A549 (cell line): ENCODE measurements around the gene OR10AD1.
"Not testable (repeated sequence)": the region's sequence is repeated elsewhere in the genome, so short reads cannot be mapped to it uniquely, and the experiment has no call there.

ENCODE experiments used
- BHLHE40 ChIP-seq: IDR thresholded peaks from 2 replicates; pipeline ENCODE4 v1.6.1; 2012; ENCODE audit warnings: low read depth, low read length, inconsistent platforms
- CHD2 ChIP-seq: fragments of 150-350 bp; IDR thresholded peaks from 2 replicates; pipeline ENCODE4 v1.6.1; 2014; ENCODE audit warnings: low read length; ENCODE audit not compliant: partially characterized antibody
- CTCF ChIP-seq: fragments of >200 bp; sonication (Bioruptor Twin); formaldehyde crosslinking; IDR thresholded peaks from 3 replicates; pipeline ENCODE4 v1.5.1; 2016
- EP300 ChIP-seq, 2 experiments: fragments of >200 bp; sonication (Bioruptor Twin); formaldehyde crosslinking; IDR thresholded peaks; 2 replicates in 1 of 2; 3 replicates in 1 of 2; pipeline ENCODE4 v1.6.1; 2016 to 2017
- JUN ChIP-seq, 2 experiments: fragments of >200 bp; sonication (Bioruptor Twin); formaldehyde crosslinking; IDR thresholded peaks; 2 replicates in 1 of 2; 3 replicates in 1 of 2; pipeline ENCODE4 v1.6.1; 2016 to 2017
- KDM5A ChIP-seq: fragments of 200-600 bp; sonication (generic); IDR thresholded peaks from 2 replicates; pipeline ENCODE4 v1.6.1; 2016; ENCODE audit warnings: antibody characterized with exemption, mild to moderate bottlenecking
- NR3C1 ChIP-seq: fragments of >200 bp; sonication (Bioruptor Twin); formaldehyde crosslinking; IDR thresholded peaks from 3 replicates; pipeline ENCODE4 v1.6.1; 2017
- POLR2A ChIP-seq: IDR thresholded peaks from 2 replicates; pipeline ENCODE4 v1.6.1; 2012; ENCODE audit warnings: mild to moderate bottlenecking, low read length
- RAD21 ChIP-seq, 2 experiments: fragments of >200 bp in 1 of 2; sonication (Bioruptor Twin) in 1 of 2; formaldehyde crosslinking in 1 of 2; IDR thresholded peaks in 1 of 2; conservative IDR thresholded peaks in 1 of 2; 2 replicates in 1 of 2; 3 replicates in 1 of 2; pipeline ENCODE4 v1.6.1; 2012 to 2018; ENCODE audit warnings: inconsistent platforms in 1 of 2
- SREBF2 ChIP-seq: fragments of 450-650 bp; IDR thresholded peaks from 2 replicates; pipeline ENCODE4 v1.6.1; 2014; ENCODE audit warnings: mild to moderate bottlenecking, moderate library complexity
- USF2 ChIP-seq: fragments of 450-650 bp; IDR thresholded peaks from 2 replicates; pipeline ENCODE4 v1.6.1; 2014; ENCODE audit warnings: antibody characterized with exemption
- ZC3H11A ChIP-seq: fragments of 450-650 bp; IDR thresholded peaks from 2 replicates; pipeline ENCODE4 v1.6.1; 2014; ENCODE audit warnings: antibody characterized with exemption, mild to moderate bottlenecking
- TF ChIP-seq, protein P1 (sequence below): IDR thresholded peaks from 2 replicates; pipeline ENCODE4 v1.6.1; 2012

DNA sequence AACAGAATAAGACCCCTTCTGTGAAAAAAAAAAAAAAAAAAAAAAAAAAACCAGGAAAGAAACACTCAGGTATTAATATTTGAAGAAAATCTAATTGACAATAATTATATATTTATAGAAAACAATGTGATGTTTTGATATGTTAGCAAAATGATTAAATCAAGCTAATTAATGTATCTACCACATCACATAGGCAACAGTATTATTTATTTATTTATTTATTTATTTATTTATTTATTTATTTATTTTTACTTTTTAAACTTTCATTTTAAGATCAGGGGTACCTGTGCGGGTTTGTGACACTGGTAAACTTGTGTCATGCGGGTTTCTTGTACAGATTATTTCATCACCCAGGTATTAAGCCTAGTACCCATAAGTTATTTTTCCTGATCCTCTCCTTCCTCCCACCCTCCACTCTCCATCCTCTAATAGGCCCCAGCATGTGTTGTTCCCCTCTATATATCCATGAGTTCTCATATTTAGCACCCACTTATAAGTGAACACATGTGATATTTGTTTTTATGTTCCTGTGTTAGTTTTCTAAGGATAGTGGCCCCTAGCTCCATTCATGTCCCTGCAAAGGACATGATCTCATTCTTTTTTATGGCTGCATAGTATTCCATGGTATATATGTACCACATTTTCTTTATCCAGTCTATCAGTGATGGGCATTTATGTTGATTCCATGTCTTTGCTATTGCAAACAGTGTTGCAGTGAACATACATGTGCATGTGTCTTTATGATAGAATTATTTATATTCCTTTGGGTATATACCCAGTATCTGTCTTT lies 28.3 kb upstream of the OR10AD1 start:
- TF ChIP-seq BHLHE40; POLR2A; CTCF; USF2; JUN (IDR thresholded peaks at IDR 0.05); EP300 (IDR thresholded peaks at IDR 0.05); RAD21 (conservative IDR thresholded peaks at IDR 0.05 in 1 of 2, IDR thresholded peaks at IDR 0.05 in 1 of 2); CHD2; KDM5A; NR3C1; SREBF2: not testable (repeated sequence)
- TF ChIP-seq, protein P1, sequence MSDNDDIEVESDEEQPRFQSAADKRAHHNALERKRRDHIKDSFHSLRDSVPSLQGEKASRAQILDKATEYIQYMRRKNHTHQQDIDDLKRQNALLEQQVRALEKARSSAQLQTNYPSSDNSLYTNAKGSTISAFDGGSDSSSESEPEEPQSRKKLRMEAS = not testable (repeated sequence)
- TF ChIP-seq ZC3H11A = peak; percentile 94
